ENCODE measurements around the gene YJEFN3.

YJEFN3 gene

DNA sequence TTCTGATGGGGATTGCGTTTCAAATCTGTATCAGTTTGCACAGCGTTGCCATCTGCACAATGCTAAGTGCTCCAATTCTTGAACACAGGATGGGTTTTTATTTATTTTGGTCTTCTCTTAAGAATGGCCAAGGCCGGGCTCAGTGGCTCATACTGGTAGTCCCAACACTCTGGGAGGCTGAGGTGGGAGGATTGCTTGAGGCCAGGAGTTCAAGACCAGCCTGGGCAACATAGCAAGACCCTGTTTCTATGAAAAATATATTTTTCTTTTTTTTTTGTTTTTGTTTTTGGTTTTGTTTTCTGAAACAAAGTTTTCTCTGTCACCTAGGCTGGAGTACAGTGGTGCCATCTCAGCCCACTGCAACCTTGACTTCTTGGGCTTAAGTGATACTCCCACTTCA lies 5.5 kb upstream of the YJEFN3 start:
- no peak for DNase-seq (ENCODE audit: low read depth, low spot score)

DNA sequence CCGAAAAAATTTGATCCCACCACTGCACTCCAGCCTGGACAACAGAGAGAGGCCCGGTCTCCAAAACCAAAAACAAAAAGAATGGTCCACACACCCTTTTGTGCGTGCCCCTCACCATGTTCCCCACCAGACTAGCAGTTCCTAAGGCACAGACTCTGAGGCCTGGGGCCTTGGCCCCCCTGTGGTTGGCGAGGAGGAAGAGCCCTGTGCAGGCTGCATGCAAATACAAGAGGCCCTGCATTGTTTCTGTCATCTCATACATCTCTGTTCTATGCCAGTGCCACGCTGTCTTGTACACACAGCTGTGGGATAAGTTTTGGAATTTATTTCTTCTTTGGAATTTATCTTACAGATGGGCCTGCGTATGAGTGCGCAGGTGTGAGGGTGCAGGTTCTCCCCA lies 4.7 kb upstream of the YJEFN3 start:
- DNase-seq (ENCODE audit: low read depth, low spot score): no peak

DNA sequence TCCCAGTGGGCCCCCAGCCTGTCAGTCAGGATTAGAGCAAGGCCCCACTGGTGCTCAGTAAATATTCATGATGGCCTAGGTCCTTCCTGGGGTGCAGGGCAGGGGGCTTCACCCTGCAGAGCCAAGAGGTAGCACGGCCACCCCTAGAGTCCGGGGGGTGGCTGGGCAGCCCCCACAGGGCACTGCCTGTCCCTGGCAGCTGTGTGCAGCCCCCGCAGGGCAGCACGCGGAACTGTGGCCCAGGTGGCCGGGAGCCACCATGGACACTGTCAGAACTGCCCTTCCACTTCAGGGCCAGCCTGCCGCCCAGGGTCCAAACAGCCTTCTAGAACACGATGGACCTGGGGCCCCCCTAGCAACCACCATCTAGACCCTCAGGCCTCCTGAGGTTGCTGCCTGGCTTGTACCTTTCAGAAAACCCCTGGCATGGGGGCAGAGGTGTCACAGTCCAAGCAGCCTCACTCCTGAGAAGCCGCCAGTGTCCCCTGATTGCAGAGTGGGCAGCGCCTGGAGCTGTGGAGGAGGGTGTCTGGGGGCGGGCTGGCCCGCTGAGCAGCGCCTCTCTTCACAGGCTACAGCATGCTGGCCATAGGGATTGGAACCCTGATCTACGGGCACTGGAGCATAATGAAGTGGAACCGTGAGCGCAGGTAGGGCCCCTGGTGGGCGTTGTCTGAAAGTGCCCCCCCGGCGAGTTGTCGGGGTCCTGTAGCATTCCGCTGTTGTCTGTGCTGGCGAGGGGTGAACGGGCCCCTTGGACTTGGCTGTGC lies 2.9 kb upstream of the YJEFN3 start:
- no peak for DNase-seq (ENCODE audit: low read depth, low spot score)

DNA sequence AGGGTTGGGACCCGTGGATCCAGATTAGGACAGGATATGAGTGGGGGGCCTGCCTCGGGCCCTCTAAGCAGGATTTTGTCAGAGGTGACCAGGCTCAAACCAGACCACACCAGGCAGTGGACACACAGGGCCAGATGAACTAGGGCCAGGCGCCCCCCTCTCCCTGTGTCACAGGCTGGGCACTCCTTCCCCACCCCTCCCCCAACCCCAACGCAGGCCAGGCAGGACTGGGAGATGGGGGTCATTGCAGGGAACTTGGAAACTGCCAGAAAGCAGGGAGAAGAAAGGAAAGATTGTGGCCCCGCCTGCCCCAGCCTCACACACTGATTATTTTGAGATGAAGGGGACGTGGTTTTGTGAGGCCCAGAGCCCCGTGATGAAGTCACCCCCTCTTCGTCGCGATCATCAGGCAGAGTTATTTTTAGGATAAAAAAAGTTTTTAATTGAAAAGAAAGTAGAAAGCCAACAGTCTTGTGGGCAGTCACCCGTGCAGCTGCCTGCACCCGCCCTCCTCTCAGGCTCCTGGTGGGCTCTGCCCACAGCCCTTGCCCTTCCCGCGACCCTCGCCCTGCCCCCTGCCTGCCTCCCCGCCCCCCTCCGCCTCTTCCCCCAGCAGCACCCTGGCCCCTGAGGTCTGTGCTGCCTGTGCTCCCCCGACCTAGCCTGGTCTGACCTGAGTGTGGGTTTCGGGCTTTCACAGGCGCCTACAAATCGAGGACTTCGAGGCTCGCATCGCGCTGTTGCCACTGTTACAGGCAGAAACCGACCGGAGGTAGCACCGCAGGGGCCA lies 1.9 kb upstream of the YJEFN3 start:
- no peak for DNase-seq (ENCODE audit: low read depth, low spot score)

DNA sequence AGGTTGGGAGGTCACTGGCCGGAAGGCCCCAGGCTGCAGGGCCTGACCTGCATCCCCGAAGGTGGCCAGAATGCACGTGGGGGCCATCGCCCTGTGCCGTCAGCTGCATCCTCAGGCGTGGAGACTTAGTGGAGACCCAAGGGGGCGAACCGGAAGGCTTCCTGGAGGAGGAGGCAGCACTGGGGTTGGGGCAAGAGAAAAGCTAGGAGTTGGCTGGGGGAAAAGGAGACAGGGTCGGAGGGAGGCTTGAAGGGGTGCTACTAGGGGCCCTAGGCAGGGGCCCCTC lies 1.4 kb upstream of the YJEFN3 start:
- DNase-seq (ENCODE audit: low read depth, low spot score): no peak

DNA sequence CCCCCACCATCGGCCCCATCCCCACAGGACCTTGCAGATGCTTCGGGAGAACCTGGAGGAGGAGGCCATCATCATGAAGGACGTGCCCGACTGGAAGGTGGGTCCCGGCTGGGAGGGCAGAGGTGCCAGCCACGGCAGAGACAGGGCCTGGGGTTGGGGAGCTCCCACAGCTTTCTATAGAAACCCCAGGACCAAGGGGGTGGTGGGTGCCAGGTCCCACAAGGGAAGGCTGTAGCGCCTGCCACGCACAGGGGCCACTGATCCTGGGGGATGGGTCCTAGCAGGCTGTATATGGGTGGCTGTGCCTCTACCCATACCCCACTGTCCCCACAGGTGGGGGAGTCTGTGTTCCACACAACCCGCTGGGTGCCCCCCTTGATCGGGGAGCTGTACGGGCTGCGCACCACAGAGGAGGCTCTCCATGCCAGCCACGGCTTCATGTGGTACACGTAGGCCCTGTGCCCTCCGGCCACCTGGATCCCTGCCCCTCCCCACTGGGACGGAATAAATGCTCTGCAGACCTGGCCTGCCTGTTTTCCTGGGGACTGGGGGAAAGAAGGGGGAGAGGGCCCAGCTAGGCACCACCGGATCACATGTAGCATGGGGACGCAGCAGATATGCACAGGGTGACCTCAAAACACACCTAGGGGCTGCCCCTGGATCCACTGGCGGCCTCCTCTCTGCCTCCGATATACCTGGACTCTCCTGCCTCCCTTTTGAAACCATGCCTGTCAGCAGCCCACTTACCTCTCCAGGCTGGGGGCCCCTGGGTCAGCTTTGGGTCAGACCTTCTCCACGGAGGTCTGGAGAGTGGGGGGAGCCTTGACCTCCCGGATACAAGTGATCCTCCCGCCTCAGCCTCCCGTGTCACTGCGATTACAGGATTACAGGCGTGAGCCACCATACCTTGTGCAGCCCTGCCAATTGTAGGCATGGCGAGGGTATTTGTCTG lies 761 bp upstream of the YJEFN3 start:
- DNase-seq (ENCODE audit: low read depth, low spot score): no peak

DNA sequence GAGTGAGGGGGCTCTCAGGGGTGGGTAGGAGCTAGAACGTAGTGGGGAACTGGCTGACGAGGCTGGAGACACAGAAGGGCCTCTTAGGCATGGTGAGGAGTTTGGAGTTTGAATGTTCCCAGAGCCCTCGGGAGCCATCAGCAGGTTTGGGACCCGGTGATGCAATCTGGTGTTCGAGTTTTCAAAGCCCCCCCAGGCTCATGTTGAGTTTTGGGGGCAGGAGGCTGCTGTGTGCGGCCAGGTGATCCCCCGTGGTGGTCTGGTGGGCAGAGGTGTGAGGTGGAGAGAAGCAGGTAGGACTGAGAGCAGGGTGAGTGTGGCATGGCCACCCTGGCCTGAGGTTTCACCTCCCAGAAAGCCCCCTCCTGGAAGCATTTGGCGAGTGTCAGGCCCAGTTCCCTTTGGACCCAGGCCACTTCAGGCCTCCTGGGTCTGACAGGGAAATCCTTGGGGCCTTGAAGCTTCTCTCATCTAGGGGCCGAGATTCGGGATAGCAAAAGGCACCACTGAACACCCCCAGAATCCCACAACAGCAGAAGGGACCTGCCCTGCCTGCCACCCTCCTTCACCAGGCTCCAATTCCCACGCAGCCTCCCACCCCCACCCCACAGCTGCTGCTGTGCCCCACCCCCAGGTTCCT lies 1.2 kb downstream of the YJEFN3 start:
- no peak for DNase-seq (ENCODE audit: low read depth, low spot score)

DNA sequence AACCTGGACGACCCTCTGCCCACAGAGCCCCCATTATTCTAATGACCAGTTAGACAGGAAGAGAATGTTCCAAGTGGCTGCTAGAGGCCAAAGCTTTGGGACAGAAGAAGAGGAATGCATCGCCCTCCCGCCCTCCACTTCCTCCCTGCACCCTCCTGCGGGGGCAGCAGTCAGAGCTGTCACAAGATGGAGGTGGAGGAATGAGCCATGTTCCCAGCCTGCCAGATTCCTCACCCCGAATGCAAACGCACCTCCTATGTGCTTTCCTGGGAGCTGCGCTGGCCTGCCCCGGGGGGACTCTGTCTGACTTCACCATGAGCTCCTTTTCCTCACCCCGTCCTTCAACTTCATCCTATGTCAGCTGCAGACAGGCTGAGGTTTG lies 1.7 kb downstream of the YJEFN3 start:
- DNase-seq (ENCODE audit: low read depth, low spot score): no peak

DNA sequence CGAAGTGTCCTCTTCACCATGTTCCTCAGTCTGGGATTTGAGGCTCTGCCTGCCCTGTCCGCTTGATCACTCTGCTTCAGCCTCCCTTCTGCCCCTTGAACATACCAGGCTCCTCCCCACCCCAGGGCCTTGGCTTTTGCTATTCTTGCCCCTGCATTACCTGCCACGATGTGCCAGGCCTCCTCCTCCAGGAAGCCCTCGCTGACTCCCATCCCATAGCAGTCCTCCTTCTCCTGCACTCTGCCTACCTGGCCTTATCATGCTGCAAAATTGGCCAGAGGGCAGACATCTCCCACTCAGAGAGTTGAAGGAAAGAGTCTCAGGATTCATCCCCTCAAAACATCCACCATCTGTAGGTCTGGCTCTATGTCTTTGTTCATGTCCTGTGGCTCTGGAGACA lies 2.2 kb downstream of the YJEFN3 start:
- no peak for DNase-seq (ENCODE audit: low read depth, low spot score)

DNA sequence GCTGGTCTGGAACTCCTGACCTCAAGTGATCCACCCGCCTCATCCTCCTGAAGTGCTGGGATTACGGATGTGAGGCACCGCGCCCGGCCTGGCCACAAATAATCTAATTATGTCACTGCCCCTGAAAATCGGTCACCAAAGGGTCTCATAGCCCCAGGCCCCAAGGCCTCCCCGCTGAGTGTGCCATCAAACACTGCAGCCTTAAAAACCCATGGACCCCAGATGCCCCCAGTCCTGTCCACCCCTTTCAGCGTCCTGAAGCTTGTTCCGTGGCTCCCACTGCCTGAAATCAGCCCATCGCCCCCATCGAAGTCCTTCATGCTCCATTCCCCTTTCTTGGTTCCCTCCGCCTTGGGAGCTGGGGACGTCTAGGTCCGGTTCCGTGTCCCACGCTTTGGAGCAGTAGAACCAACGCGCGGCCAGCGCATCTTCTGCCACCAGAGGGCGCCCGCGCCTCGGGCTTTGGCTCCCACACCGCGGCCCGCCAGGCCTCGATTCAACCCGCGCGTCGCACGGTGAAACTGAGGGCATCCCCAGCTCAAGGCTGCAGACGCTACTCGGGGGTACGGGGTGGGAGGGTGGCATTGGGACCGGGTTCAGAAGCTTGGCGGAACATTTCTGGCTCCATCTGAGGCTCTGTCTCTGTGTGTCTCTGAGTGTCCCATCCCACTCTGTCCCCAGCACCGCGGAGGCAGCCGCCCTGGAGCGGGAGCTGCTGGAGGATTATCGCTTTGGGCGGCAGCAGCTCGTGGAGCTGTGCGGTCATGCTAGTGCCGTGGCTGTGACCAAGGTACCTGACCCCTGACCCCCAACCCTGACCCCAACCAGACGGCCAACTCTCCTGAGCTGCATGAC lies 3.5 kb downstream of the YJEFN3 start:
- no peak for DNase-seq (ENCODE audit: low read depth, low spot score)

DNA sequence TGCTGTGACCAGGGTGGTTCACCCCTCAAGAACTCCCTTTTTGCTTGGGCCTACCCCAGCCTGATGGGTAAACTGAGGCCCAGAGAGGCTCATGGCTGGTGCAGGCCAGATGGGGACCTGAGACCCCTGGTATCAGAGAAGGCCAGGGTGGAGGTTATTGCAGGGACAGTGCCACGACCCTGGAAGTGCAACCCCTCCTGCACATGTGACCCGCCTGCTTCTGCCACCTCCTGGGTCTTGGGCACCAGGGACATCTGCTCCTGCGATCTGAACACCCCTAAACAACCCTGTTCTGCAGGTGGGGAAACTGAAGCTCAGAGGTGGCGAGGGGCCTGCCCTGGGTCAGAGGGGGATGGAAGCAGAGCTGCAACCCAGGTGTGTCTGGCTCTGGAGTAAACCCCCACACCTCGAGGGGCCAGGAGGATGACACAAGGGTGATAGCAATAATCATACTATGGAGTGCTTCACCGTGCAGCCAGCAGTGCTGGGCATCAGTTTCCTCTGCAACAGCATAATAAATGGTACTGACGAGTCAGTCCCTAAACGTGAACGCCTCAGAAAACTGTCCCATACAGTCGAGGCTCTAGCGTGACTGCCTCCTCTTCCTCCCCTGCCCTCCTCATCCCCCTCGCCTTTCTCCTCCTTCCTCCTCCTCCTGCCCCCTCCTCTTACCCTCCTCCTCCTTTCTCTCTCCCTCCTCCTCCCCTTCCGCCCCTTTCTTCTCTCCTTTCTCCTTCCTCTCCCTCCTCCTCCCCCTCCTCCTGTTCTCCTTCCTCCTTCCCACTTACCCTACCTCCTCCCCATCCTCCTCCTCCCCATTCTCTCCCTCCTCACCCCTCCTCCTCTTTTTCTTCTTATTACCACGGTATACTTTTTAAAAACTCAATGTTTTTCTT lies 4.3 kb downstream of the YJEFN3 start:
- no peak for DNase-seq (ENCODE audit: low read depth, low spot score)

DNA sequence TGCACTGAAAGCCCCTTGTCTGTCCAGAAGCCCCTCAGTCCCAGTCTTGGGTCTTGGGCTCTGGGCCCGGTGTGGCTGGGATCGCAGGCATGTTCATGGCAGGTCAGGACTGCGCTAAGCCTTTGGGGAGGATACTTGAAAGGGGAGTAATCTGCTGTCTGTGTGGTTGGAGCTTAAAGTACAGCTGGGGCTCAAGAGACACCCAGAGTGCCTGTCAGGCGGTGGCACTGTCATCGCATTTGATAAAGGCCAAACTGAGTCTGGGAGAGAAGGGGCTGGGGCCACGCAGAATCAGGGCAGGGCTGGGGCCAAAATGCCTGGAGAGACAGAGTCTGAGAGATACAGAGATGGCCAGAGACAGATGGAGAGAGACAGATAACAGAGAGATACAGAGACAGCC lies 5.1 kb downstream of the YJEFN3 start:
- DNase-seq (ENCODE audit: low read depth, low spot score): no peak

DNA sequence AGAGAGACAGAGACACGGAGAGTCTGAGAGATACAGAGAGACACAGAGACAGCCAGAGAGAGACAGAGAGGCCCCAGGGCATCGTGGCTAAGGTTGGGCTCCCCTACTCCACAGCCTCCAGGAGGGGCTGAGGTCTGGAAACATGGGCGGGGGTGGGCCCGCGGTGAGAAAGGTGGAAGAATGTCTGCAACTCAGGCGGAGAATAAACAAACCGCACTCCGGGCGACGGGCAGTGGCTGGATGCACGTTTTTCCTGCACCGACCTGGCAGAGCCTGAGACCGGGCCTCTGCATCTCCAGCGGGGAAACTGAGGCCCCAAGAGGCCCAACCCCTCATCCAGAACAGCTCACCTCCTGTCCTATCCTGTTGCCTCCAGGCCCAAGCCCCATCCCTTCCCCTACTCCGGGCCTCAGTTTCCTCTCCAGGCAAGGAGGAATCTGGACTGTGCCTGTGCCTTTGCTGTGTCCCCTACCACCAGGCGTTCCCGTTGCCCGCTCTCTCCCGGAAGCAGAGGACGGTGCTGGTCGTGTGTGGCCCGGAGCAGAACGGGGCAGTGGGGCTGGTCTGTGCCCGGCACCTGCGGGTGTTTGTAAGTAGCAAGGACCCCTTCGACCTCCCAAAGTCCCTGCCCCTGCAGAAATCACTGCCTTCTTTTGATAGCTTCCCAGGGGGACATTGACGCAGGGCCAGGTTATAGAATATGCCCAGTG lies 6.0 kb downstream of the YJEFN3 start:
- DNase-seq (ENCODE audit: low read depth, low spot score): no peak

DNA sequence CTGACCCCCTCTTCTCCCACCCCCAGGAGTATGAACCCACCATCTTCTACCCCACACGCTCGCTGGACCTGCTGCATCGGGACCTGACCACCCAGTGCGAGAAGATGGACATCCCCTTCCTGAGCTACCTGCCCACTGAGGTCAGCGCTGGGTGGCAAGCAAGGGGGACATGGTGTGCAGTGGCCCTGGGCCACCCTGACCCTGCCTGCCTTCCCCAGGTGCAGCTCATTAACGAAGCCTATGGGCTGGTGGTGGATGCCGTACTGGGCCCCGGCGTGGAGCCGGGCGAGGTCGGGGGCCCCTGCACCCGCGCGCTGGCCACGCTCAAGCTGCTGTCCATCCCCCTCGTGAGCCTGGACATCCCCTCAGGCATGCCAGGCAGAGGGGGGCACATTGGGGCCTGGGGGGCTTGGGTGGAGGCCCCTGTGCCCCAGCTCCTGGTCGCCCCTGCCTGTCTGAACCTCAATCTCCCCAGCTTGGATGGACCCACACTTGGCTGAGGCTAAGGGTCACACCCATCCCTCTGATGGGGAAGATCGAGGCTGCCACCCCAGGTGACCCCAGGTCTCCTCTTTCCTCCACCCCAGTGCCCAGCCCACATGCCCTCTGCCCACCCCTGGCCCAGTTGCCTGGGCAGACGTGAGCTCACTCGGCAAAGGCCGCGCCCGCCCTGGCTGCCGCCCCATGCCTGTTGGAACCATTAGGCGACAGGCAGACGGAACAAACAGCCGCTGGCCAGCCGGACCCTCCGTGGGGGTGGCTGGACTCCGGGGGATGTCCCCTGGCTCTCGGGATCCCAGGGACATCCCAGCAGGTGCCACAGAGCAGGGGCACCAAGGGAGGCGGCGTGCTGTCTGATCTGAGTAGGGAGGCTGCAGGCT lies 6.8 kb downstream of the YJEFN3 start:
- no peak for DNase-seq (ENCODE audit: low read depth, low spot score)

DNA sequence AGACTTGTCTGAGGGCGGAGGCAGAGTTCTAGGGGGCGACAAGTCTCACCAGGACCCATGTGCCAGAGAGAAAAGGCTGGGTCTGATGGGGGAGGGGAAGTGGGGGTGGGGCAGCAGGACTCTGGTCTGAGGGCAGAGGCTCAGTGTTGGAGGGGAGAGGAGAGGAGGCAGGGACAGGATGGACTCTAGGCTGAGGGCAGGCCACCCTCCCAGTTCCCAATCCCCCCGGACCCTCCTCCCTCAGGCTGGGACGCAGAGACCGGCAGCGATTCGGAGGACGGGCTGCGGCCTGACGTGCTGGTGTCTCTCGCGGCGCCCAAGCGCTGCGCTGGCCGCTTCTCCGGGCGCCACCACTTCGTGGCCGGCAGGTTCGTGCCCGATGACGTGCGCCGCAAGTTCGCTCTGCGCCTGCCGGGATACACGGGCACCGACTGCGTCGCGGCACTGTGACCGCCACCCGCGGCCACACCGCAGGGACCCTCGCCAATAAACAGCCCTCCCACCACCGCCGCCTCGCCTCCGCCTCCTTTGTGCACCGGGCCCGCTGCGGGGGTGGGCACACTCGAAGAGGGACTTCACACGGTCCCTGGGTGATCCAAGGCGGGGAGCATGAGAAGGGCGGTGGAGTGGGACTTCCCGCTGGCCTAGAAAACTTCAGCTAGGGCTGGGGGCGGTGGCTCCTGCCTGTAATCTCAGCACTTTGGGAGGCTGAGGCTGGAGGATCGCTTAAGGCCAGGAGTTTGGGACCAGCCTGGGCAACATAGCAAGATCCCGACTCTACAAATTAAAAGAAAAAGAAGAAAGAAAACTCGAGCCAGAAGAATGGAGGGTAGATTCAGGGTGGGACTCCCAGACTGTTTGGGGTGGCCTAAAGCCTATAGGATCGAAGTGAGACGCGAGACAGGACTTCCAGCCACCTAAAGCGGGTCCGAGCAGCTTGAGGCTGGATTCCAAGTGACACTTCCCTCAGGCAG lies 8.7 kb downstream of the YJEFN3 start:
- no peak for DNase-seq (ENCODE audit: low read depth, low spot score)

DNA sequence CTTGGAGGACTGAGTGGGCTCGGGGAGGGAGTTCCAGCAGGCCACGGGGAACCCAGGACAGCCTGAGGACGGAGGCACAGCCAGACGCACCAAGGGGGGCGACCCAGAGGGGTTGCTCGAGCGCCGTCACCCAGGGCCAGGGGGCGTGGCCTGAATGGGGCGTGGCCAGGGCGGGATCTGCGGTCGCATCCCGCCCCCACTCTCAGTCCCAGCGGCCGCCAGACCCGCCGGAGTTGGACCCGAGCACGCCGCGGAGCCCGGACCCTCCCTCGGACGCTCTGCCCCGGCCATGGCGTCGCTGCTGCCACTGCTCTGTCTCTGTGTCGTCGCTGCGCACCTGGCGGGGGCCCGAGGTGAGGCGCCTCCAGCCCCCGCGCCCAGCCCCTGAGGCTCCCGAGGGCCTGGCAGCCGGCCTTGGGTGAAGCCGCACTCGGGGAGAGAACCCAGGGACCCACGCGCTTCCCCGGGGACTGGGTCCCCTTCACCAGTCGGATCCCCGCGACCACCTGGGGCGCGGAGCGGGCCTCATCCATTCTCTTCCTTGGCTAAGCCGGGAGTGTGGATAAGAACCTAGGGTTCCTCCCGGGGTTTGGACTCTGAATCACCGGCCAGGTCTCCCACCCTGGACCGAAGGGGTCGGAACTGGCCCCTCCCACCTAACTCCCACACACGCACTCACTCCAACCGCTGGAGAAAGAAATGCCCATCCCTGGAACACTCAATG lies 9.5 kb downstream of the YJEFN3 start, which contains the start of gene CILP2:
Gene CILP2 (plus strand): TSS at position 205 of the 724 bp plus-strand sequence. CDS start 85 bp downstream, at position 290.
- no peak for DNase-seq (ENCODE audit: low read depth, low spot score)

Measured in iPS DF 19.7 (cell line).